Testis (tissue), 2 donors: ENCODE measurements around the gene CACNA1I.

Source experiments
- POLR2A ChIP-seq: fragments of 450-650 bp; IDR thresholded peaks from one replicate; pipeline ENCODE4 v1.6.1; 2017; ENCODE audit warnings: antibody characterized with exemption, mild to moderate bottlenecking, moderate library complexity
- TF ChIP-seq, protein P1 (sequence below), 3 experiments: fragments of 450-650 bp in 2 of 3; fragments of 200-600 bp in 1 of 3; sonication (generic) in 1 of 3; IDR thresholded peaks; one replicate each; pipeline ENCODE4 v1.5.1; 2016 to 2019; ENCODE audit warnings: antibody characterized with exemption in 3 of 3, mild to moderate bottlenecking in 2 of 3, moderate library complexity in 1 of 3

DNA sequence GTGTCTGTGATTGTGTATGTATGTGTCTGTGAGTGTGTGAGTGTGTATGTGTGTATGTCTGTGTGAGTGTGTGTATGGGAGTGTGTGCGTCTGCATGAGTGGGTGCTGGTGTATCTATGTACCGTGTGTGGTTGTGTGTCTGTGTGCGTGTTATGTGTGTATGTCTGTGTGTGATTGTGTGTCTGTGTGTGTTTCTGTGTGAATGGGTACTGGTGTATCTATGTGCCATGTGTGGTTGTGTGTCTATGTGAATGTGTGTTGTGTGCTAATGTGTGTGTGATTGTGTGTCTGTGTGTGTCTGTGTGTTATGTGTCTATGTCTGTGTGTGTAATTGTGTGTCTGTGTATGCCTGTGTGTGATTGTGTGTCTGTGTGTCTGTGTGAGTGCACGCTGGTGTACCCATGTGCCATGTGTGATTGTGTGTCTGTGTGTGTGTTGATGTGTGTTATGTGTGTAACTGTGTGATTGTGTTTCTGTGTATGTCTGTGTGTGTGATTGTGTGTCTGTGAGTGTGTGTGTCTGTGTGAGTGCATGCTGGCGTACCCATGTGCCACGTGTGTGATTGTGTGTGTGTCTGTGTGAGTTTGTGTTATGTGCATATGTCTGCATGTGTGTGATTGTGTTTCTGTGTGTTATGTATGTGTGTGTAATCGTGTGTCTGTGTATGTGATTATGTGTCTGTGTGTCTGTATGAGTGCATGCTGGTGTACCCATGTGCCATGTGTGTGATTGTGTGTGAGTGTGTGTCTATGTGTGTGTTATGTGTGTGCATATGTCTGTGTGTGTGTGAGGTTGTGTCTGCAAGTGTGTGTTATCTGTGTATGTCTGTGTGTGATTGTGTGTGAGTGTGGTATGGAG is 6.8 kb upstream of the CACNA1I start:
- TF ChIP-seq, protein P1, sequence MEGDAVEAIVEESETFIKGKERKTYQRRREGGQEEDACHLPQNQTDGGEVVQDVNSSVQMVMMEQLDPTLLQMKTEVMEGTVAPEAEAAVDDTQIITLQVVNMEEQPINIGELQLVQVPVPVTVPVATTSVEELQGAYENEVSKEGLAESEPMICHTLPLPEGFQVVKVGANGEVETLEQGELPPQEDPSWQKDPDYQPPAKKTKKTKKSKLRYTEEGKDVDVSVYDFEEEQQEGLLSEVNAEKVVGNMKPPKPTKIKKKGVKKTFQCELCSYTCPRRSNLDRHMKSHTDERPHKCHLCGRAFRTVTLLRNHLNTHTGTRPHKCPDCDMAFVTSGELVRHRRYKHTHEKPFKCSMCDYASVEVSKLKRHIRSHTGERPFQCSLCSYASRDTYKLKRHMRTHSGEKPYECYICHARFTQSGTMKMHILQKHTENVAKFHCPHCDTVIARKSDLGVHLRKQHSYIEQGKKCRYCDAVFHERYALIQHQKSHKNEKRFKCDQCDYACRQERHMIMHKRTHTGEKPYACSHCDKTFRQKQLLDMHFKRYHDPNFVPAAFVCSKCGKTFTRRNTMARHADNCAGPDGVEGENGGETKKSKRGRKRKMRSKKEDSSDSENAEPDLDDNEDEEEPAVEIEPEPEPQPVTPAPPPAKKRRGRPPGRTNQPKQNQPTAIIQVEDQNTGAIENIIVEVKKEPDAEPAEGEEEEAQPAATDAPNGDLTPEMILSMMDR (IDR thresholded peaks at IDR 0.05): no peak
- TF ChIP-seq POLR2A: no peak
